ENCODE measurements around the gene DIP2B. TPM values are rescaled to one million over a fixed set of nuclear protein-coding genes. Genes with fewer than 3 reads are reported as not detected.
"Not testable (repeated sequence)": the region's sequence is repeated elsewhere in the genome, so short reads cannot be mapped to it uniquely, and the experiment has no call there.

Gene DIP2B
- total RNA-seq, 1 donor from 2014 or later = 28.9 TPM

DNA sequence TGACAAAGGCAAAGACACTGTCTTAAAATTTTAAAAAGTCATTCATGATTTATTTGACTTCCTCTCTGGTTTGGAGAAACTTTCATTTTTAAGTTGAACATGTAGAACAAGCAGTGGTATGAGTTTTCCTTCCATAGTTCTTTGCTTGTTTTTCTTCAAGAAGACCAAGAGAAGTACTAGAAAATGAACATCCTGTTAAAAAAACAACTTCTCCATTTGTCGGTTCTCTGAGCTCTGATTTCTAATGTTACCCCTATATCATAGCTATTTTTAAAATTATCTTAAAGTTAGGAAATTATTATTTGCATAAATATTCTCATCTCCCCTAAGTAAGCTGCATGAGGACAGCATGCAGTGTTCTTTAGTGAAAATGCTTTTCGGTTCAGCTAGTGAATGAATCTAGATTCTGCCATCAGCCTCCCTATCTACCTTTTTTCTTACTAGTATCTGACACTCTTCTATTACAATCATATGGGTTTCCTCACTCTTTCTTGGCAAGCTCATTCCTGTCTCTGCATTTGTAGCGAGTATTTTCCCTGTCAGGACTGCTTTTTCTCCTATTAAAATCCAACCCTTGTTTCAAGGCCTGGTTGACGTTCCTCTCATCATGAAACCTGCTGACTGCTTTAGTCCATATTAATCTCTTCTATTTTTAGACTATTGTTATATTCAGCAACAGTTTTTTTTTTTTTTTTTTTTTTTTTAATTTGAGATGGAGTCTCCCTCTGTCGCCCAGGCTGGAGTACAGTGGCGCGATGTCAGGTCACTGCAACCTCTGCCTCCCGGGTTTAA lies 15.8 kb downstream of the DIP2B start:
- peaks cover 12% of the 10 kb centered on the region for H3K36me3 Mint-ChIP-seq (ENCODE audit: unreplicated experiment)

DNA sequence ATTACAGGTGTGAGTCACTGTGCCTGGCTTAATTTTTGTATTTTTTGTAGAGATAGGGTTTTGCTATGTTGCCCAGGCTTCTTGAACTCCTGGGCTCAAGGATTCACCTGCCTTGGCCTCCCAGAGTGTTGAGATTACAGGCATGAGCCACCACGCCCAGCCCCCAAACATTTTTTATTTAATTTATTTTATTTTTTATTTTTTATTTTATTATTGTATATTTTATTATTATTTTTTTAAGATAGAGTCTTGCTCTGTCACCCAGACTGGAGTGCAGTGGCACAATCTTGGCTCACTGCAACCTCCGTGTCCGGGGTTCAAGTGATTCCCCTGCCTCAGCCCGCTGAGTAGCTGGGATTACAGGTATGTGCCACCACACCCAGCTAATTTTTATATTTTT lies 17.0 kb downstream of the DIP2B start:
- H3K27me3 Mint-ChIP-seq (ENCODE audit: unreplicated experiment); H3K4me3 Mint-ChIP-seq (ENCODE audit: unreplicated experiment); H3K9me3 Mint-ChIP-seq (ENCODE audit: unreplicated experiment); DNase-seq (ENCODE audit: extremely low spot score, unreplicated experiment); H3K27ac Mint-ChIP-seq (ENCODE audit: unreplicated experiment): not testable (repeated sequence)
- H3K4me1 Mint-ChIP-seq (ENCODE audit: unreplicated experiment) = peaks cover 26% of the 10 kb centered on the region
- peaks cover 16% of the 10 kb centered on the region for H3K36me3 Mint-ChIP-seq (ENCODE audit: unreplicated experiment)

More for the DNA sequence above, 15.8 kb downstream of the DIP2B start:
- no peak for DNase-seq (ENCODE audit: extremely low spot score, unreplicated experiment)
- peak overlapping the region; percentile 36 for H3K27ac Mint-ChIP-seq (ENCODE audit: unreplicated experiment)
- H3K4me1 Mint-ChIP-seq (ENCODE audit: unreplicated experiment) = peaks cover 18% of the 10 kb centered on the region
- TF ChIP-seq, protein P1, sequence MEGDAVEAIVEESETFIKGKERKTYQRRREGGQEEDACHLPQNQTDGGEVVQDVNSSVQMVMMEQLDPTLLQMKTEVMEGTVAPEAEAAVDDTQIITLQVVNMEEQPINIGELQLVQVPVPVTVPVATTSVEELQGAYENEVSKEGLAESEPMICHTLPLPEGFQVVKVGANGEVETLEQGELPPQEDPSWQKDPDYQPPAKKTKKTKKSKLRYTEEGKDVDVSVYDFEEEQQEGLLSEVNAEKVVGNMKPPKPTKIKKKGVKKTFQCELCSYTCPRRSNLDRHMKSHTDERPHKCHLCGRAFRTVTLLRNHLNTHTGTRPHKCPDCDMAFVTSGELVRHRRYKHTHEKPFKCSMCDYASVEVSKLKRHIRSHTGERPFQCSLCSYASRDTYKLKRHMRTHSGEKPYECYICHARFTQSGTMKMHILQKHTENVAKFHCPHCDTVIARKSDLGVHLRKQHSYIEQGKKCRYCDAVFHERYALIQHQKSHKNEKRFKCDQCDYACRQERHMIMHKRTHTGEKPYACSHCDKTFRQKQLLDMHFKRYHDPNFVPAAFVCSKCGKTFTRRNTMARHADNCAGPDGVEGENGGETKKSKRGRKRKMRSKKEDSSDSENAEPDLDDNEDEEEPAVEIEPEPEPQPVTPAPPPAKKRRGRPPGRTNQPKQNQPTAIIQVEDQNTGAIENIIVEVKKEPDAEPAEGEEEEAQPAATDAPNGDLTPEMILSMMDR (IDR thresholded peaks at IDR 0.05) = no peak
- H3K9me3 Mint-ChIP-seq (ENCODE audit: unreplicated experiment) = no peaks in the 10 kb centered on the region
- no peaks in the 10 kb centered on the region for H3K27me3 Mint-ChIP-seq (ENCODE audit: unreplicated experiment)
- H3K4me3 Mint-ChIP-seq (ENCODE audit: unreplicated experiment) = no peak overlapping the region

DNA sequence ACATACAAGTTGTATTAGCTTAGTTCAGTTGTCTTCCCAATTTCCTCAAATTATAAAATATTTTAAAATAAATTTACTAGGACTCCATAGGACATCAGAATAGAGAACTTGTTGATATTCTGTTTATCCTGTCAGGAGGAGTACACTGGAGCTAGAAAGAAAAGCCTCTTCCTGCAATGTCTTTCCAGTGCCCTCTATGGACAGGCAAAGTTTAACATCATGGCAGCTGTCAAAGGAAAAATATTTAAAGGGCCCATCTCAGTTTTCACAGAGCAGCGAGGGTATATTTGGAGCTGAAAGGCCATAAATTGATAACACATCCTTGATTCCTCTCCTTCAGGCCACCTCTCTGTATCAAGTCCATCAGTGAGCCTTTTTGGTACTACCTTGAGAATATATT lies 19.0 kb downstream of the DIP2B start:
- H3K27ac Mint-ChIP-seq (ENCODE audit: unreplicated experiment) = no peak overlapping the region
- H3K4me3 Mint-ChIP-seq (ENCODE audit: unreplicated experiment) = no peak overlapping the region
- no peaks in the 10 kb centered on the region for H3K27me3 Mint-ChIP-seq (ENCODE audit: unreplicated experiment)
- peaks cover 27% of the 10 kb centered on the region for H3K4me1 Mint-ChIP-seq (ENCODE audit: unreplicated experiment)
- no peaks in the 10 kb centered on the region for H3K9me3 Mint-ChIP-seq (ENCODE audit: unreplicated experiment)
- TF ChIP-seq, protein P1 (IDR thresholded peaks at IDR 0.05) = no peak
- no peak for DNase-seq (ENCODE audit: extremely low spot score, unreplicated experiment)
- H3K36me3 Mint-ChIP-seq (ENCODE audit: unreplicated experiment) = peaks cover 16% of the 10 kb centered on the region

DNA sequence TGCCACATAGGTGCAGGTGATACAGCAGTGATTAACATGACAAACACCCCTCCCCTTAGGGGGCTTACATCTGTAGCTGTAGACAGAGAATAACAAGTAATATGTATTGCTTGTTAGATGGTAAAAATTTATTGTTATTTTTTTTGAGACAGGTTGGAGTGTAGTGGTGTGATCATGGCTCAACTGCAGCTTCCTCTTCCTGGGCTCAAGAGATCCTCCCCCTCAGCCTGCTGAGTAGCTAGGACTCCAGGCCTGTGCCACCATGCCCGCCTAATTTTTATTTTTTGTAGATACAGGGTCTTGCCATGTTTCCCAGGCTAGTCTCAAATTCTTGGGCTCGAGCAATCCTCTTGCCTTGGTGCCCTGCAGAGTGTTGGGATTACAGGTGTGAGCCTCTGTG lies 19.8 kb downstream of the DIP2B start:
- Mint-ChIP-seq H3K9me3 (ENCODE audit: unreplicated experiment) (no peaks in the 10 kb centered on the region), H3K27ac (ENCODE audit: unreplicated experiment) (no peak overlapping the region)
- TF ChIP-seq, protein P1 (IDR thresholded peaks at IDR 0.05) = no peak

DNA sequence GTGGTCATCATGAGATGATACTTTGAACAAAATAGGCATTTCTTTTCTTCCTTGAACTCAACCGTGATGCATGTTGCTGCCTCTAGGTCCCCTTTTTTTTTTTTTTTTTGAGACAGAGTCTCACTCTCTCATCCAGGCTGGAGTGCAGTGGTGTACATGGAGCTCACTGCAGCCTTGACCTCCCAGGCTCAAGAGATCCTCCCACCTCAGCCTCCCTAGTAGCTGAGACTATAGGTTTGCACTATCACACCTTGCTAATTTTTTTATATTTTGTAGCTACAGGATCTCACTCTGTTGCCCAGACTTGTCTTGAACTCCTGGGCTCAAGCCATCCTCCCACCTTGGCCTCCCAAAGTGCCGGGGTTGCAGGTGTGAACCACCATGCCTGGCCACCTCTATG lies 20.6 kb downstream of the DIP2B start:
- no peak for DNase-seq (ENCODE audit: extremely low spot score, unreplicated experiment)
- TF ChIP-seq, protein P1 (IDR thresholded peaks at IDR 0.05) = no peak
- Mint-ChIP-seq H3K27me3 (ENCODE audit: unreplicated experiment) (no peaks in the 10 kb centered on the region), H3K4me1 (ENCODE audit: unreplicated experiment) (peaks cover 24% of the 10 kb centered on the region), H3K9me3 (ENCODE audit: unreplicated experiment) (no peaks in the 10 kb centered on the region), H3K36me3 (ENCODE audit: unreplicated experiment) (peaks cover 16% of the 10 kb centered on the region), H3K4me3 (ENCODE audit: unreplicated experiment) (no peak overlapping the region), H3K27ac (ENCODE audit: unreplicated experiment) (no peak overlapping the region)

More for the DNA sequence above, 19.8 kb downstream of the DIP2B start:
- H3K27me3 Mint-ChIP-seq (ENCODE audit: unreplicated experiment) = no peaks in the 10 kb centered on the region
- peaks cover 32% of the 10 kb centered on the region for H3K4me1 Mint-ChIP-seq (ENCODE audit: unreplicated experiment)
- H3K36me3 Mint-ChIP-seq (ENCODE audit: unreplicated experiment) = peaks cover 16% of the 10 kb centered on the region
- H3K4me3 Mint-ChIP-seq (ENCODE audit: unreplicated experiment) = no peak overlapping the region
- no peak for DNase-seq (ENCODE audit: extremely low spot score, unreplicated experiment)

All from osteocyte (in vitro differentiated cells).